ENCODE results near the gene EPS8.

Gene EPS8

DNA sequence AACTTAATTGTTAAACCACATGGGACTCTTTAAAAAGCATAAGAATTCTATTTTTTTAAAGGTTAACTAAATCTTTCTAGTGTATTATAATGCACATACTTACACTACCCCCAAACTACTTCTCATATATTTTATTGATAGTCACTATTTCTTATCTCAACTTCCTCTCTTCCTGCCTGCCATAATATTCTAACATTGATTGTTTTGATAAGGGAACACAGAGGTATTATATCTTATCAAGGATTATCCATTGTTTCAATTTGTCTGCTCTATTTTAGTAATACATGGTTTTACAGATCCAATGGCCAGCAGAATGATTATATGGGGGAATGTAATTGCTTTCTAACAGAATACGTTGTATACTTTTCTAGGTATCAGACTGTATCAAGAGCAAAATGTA is 98.9 kb downstream of the EPS8 start:
- DNase-seq (ENCODE audit: low read depth in 2 of 2) = no peak

DNA sequence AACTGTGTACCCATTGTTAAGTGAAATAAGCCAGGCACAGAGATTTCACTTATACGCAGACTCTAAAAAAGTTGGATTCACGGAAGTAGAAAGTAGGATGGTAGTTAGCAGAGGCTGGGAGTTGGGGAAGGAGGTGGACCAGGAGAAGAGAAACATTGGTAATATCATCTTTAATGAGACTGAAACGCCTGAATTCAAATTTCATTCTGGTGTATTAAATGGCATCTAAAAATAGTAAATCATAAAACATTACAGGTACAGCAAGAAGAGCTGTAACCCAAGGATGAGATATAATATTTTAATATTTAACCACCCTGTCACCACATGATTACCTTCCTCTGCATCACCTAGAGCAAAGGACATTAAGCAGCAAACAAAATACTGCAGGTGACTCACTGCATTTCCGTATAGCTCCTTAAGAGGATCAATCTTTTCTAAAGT is 99.4 kb downstream of the EPS8 start:
- DNase-seq (ENCODE audit: low read depth in 2 of 2) = no peak

DNA sequence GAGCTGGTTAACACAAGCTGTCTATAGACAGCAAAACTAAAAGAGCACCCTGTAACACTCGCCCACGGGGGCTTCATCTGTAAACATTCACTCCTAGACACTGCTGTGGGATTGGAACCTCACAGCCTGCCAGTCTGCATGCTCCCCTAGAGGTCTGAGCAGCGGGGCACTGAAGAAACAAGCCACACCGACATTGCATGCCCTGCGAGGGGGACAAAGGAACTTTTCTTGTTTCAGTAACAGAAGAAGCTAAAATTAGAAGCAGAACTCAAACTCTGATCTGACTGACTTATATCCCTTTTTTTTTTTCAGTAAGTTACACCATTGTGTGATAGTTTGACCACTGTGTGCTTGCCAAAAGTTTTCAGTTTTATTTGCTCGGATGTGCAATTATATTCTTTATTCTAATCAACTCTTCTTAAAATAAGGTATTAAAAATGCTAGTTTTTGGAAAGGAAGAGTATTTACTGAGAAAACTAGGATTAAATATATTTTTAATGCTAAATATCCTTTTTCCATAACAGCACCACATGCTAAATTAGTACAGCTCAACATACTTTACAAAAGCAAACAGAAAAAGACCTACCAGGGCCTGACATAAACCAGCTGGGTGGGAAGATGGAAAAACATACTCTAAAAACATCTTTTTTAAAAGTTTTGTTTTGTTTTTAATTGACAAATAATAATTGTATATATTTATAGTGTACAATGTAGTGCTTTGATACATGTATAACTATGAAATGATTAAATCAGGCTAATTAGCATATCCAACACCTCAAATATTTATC is 100.2 kb downstream of the EPS8 start:
- no peak for DNase-seq (ENCODE audit: low read depth in 2 of 2)

DNA sequence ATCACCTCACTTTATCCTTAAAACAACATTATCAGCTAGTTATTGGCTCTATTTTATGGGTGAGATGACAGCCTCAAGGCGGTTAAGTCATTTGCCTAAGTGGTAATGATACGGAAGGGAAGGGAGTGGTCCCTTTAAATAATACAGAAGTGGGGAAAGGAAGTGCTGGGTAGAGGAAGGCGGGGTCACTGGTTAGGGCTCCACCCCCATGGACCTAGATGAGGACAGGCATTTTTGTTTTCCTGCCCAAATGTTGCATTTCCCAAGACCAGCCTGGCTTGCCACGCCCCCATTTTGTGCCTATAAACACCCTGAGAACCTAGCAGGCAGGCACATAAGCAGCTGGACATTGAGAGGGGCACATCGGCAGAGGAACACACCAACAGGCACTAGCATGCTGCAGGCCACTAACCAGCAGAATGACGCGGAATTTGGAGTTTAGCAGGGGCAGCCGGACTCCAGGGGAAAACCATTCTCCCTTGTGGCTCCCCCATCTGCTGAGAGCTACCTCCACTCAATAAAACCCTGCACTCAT is 100.9 kb downstream of the EPS8 start:
- no peak for DNase-seq (ENCODE audit: low read depth in 2 of 2)

DNA sequence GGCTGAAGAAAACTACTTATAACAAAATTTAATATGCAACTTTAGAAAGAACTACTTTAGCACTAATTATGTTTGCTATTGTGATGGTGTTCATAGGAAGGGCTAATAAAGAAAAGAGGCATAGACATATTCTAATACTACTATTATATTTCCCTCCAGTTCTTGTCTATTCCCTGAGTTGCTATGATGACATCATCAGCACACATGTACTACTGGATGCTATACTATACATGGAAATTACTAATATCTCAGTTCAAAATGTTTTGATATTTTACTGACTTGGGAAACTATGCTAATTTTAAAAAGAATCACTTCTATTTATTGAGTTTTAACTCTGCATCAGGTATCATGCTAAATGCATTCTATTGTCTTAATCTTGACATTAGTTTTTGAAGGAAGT is 101.6 kb downstream of the EPS8 start:
- DNase-seq (ENCODE audit: low read depth in 2 of 2) = no peak

DNA sequence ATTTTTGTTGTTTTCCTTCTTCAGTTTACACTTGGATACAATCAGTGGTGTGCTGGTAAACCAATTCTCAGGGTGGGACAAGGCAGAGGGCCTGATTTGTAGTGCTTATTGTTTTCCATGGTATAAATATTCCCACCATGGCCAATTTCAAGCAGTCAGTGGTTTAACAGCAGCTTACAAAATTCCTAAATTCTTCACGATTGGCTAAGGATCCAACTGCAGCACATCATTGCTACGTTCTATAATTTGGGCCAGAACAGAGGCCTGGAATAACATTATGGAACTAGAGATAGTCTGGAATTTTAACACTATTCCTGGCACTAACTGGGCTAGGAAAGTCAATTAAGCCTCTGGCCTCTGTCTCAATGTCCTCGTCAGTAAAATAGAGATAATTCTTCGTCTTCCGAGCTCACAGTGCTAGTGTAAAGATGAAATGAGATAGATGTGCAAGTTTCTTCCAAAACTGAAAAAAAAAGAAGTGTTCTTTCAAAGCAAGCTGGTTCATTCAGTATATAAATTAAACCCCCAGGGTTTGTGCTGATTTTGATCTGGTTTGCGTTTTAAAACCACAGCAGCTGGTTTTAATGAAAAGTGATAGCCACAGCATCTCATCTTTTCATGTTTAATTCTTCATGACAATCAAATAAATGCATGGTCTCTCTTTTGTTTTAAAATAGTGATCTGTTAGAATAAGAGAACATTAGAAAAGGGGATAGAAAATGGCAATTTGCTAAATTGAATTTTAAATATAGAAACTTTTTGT is 104.1 kb downstream of the EPS8 start:
- peak; percentile 59 to 62 for DNase-seq (ENCODE audit: low read depth in 2 of 2)

DNA sequence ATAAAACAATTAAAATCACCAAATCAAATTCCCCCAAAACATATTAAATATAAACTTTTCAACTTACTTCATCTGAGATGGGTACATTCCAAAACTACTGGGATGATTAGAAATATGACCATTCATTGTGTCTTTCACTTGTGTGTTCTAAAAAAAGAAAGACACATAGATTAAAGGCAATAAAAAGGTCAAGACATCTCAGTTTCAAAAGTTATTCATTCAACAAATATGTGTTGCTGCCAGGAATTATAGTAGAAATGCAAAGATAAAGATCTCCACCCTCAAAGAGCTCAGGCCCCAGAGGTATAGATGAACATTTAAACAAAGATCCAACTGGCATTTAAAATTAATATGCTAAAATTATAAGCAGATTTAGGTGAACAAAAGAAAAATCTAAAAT is 106.4 kb downstream of the EPS8 start:
- DNase-seq (ENCODE audit: low read depth in 2 of 2) = no peak

DNA sequence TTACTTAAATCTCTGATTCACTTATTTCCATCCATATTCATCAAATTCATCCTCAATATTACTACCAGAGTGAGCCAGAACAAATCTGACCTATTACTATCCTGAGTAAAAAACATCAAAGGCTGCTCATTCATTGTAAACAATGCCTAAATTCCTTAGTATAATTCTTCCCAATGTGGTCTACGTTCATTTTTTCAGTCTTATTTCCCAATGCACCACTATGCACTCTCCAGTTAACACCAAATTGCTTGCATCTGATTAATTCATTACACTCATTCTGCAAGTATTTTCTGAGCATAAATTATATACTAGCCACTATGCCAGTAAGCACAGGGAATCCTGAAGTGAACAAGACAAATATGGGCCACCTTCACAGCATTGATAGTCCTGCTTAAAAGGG is 110.0 kb downstream of the EPS8 start:
- DNase-seq (ENCODE audit: low read depth in 2 of 2) = peak; percentile 65 to 69

DNA sequence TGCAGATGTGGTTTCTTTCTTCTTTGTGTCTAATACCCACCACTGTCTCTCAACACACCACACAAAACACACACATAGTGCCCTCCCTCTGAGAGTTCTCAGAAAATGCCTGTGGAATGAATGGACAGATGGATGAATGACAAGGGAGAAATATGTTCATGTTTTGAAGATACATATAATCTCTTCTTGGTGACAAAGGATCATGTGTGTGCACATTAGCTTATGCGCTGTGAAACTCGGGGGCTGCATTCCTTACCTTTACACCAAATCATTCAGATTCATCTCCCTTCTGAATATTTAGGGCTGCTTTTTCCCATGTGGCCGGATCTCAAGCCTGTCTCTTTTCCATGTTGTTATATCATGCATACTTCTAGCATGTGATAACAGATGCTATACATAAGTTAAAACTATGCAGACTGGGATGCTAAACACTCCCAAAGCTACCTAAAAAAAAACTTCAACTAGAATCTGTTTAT is 111.4 kb downstream of the EPS8 start:
- peak in 1 of 2 experiments; percentile 36 for DNase-seq (ENCODE audit: low read depth in 2 of 2)

DNA sequence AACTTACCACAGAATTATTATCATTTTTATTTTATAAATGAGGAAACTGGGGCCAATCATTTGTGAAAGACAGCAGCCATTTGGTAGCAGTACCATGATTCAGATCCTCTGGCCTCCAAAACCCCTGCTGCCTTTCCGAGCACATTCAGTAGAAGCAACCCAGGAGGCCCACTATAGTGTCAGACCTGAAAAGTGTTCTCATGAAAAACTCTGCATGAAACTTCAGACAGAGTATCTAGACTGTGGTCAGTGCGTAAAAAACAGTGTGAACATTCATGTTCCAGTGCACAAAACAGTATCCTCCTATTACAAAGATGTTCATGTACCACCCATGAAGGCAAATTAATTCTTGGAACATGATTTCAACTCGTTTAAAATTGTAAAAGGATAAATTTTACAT is 112.0 kb downstream of the EPS8 start:
- no peak for DNase-seq (ENCODE audit: low read depth in 2 of 2)

DNA sequence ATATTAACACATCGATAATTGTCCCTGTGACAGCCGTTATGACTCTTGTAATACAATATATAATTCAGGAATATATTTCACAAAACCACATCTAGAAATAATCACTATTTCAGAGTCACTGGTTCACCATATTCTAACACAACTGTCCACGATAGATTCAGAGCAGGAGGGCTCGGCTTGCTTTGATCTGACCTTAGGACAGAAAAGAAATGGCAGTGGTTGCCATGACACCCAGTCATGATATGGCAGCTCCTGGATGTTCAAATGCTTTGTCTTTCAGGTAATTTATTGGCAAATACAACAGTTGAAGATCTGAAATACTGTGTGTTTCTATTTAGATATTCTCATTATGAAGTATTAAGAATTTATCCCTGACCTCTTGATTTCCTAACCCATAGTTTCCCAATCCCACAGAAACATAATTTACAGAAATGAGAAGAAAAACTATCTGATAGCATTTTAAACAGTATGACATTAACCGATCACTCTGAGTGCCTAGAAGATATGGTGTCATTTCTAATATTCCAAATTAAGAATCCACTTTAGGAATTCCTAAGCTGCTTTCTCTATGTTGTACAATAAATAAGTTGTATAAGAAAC is 116.4 kb downstream of the EPS8 start:
- no peak for DNase-seq (ENCODE audit: low read depth in 2 of 2)

DNA sequence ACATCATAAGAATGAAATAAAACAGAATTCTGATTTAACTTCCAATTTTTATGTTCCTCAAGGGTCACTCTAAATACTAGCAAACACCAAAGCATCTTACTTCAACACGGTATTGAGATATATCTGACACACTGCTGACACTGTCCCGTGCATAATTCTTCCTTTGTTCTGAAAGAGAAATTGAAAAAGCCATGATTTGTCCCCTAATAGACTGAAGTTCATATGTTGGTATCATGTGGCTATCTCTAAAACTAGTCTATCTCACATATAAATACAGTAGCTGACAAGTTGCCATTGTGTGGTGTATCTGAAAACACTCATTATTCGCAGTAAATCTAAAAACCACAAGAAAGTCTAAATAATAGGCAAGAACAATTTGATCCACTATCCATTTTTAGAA is 118.4 kb downstream of the EPS8 start:
- DNase-seq (ENCODE audit: low read depth in 2 of 2) = no peak

DNA sequence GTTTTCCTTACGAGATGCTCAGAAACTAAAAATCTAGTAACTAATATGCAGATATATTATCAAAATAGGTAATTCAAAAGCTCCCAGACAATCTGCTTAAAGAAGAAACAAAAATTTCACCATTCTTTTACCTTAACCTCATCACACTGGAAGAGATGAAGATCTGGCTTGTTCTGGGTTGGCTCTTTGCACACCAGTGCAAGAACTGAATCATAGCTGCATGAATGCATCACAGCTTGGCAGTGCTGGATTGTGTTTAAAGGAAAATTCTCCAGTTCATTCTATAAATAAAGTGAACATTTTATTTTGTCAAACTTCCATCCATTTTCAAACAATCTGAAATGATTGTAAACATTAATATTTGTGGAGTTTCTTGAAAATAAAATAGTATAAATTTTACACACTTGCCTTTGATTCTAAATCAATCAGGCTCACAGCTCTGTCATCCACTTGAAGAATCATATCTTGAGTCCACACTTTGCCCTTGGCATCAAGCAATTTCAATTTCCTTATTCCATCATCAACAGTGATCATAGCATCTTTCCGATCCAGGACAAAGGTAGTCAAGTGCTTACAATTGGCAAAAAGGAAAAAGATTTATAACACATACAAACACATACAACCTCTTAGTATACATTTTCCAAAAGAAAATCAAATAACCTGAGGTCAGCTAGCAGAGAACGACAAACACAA is 119.8 kb downstream of the EPS8 start:
- no peak for DNase-seq (ENCODE audit: low read depth in 2 of 2)

DNA sequence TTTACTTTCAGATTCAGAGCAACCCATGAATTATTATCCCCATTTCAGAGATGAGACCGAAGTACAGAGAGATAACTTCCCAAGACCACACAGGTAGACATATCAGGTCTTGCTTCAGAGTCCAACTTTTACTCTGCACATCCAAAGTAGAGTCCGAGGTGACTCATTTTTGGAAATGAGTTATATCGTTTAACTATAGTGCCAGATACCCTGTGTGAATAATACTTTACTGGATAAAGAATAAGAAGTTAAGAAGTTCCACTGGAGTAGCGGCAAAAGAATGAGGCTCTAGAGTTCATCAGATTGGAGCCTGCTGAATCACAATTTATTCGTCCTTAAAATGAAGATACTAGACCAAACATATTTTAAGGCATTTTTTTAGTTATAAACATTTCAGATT is 124.7 kb downstream of the EPS8 start:
- no peak for DNase-seq (ENCODE audit: low read depth in 2 of 2)

DNA sequence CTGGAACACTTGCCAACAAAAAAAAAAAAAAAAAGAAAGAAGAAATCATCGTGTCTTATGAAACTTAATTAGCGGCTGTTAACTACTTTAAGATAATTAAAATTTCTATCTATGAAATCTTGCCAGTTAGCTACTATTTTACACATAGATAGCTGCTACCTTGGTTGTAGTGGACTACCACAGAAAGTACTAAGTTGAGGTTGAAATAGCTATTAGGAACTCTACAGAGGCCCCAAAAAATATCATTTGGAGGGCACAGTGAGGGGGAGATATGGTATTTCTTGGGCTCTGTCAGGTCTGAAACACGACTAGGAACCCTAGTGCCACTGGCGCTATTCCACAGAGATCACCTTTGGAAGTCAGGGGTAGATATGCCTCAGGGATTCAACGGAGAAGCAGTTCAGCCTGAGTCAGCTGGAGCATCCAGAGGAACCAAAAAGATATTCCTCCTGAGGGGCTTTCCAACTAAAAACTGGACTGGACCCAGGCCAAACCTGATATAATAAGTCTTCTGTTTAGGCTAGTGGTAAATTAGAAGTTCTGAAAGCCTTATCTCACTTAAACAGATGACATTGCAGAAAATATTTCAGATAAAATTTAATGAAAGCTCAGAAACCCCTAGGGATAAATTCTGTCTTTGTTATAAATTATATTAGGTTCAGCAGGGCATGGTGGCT is 126.1 kb downstream of the EPS8 start:
- DNase-seq (ENCODE audit: low read depth in 2 of 2) = no peak

DNA sequence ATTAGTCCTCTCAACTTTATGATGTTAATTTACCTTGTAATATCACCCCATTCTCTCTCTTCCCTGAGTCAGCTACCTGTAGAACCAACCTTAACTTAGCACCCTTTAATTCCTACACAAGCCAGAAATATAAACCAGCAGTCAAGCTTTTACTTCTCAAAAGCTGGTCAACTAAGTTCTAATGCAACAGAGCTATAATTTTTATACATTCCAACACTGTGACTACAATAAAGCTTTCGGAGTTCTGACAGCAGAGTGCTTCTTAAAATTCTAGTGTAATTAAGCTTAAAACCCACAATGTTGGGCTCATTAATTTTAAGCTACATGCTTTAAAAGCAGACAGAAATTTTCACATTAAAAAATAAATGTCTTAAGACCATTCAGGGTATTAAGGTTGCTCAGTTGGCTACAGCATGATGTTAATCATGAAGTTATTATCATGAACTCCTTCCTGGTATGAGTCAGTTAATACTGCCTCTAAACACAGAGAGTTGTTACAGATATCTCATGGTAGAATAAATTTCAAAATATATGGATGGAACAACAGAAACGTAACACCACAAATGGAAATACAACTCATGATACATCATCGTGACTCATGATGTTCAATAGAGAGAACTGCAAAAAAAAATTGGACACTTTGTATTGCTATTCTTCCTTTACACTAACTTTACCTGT is 126.7 kb downstream of the EPS8 start:
- peak; percentile 79 to 86 for DNase-seq (ENCODE audit: low read depth in 2 of 2)

DNA sequence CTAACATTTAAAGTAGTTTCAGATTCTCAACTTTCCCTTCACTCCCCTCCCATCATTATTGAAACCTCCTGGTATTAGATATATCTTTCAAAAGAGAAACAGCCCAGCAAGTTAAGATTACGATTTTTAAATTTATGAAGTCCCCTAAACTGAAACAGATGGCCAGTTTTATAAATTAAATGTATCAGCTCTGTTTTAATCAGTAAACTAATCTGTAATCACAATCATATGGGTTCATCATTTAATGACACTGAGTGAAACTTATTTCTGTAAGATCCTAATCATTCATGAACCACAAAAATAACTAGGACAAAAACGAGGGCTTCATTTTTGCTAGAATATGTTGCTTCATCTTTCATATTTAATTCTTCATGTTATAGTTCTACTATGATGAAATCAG is 137.8 kb downstream of the EPS8 start:
- peak in 1 of 2 experiments; percentile 52 for DNase-seq (ENCODE audit: low read depth in 2 of 2)

DNA sequence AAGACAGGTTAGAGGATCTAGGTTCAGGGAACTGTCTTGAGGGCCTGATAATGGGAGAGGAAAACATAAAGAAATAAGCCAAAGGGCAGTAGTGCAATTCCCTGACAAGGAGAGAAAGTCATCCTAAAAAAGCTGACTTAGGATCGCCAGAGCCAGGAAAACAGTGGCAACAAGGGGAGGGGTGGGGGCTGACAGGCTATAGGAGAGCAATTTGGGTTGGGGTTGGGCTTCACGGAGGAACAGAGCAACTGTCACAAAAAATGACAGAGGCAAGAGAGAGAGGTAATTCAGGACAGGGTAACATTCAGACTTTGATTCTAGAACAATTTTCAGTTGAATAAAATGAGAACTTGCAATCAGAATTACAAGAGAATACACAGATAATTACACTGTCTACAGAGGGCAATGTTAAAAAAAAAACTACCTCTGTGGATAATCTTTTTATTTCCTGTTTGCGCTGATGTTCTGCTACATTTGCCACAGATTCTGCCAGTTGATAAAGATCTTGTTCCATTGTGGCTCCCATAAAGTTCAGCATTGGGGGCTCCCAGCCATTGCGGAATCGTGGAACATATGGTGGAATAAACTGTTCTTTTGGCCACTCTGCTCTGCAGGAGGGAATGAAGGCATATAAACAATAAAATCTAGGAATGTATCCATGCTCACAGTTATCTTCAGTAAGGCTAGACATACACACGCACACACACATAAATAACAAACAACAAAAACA is 138.6 kb downstream of the EPS8 start:
- no peak for DNase-seq (ENCODE audit: low read depth in 2 of 2)

DNA sequence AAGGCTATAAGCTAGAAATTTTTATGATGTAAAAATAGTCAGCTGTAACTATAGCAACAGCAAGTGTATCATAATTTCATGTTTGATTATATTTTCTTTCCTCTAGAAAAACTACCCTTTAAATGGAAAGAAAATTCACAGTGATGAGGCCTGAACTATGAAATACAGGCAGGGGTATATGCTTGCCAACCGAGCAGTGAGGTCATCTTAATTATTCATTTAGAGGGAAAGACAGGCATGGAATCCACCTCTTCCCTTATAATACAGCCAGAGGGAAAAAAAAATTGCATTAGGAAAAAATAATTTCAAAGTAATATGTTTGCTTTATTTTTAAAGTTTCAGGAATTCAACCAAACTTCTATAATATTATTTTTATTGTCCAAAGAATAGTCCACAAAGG is 139.8 kb downstream of the EPS8 start:
- DNase-seq (ENCODE audit: low read depth in 2 of 2) = no peak

DNA sequence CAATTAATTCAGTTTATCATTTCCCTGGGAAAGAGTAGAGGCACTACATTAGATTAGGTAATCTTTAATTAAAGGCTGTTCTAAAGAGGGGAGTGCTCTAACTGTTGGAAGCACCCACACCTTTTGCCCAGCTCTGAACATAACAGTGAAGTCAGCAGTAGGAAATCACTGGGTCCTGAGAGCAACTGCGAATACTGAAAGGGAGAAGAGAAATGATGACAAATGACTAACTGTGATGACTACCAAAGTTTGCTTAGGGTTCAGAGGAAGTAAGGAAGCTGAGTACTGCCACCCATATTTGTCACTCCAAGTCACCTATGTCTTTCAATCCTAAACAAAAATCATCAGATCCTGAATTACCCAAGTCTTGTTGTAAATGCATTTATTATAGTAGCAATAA is 140.6 kb downstream of the EPS8 start:
- DNase-seq (ENCODE audit: low read depth in 2 of 2) = no peak
